TTC549 (cell line): ENCODE results near the gene CCNQ.
"Not testable (repeated sequence)": the region's sequence is repeated elsewhere in the genome, so short reads cannot be mapped to it uniquely, and the experiment has no call there.

ENCODE experiments used
- FAIRE-seq: peaks from 2 replicates; lab custom pipeline; 2012; peaks lifted over from hg19 to GRCh38; lab: Jason Lieb, UNC

The CCNQ gene

GRCh38 chrX:153623310-153624029 is 24.5 kb upstream of the CCNQ start:
- no peak for FAIRE-seq

GRCh38 chrX:153622661-153623309 is 23.8 kb upstream of the CCNQ start:
- FAIRE-seq: no peak

DNA sequence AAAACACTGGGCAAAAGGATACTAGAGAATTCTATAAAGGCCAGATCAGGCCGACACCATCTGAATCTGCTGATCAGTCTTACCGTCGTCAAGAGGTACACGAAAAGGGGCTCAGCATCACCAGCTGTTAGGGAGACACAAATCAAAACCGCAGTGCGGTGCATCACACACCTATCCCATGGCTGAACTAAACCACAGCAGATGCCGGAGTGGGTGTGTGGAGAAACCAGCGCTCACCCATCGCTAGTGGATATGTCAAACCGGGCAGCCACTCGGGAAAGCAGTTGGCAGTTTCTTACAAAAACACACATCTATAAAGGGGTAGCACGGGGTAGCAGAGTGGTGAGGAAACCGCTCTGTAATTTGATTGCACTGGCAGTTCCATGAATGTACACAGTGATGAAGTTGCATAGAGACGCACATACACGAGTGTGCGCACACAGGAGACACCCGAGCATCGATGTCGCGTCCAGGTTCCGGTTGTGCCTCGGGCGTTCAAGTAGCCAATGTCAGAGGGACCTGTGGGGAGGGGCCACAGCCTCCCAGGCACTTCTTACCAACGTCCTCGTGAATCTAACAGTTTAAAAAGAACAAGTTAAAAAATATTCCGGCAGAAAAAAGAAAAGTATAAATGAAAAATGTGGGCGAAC is 23.1 kb upstream of the CCNQ start:
- no peak for FAIRE-seq

- no peak for FAIRE-seq
Measured at GRCh38 chrX:153620576-153620975, 21.6 kb upstream of the CCNQ start.

GRCh38 chrX:153614818-153615217 is 15.9 kb upstream of the CCNQ start:
- no peak for FAIRE-seq

- FAIRE-seq: no peak
Measured at GRCh38 chrX:153612413-153612812, 13.5 kb upstream of the CCNQ start.

- no peak for FAIRE-seq
Measured at GRCh38 chrX:153611298-153612095, 12.6 kb upstream of the CCNQ start.

DNA sequence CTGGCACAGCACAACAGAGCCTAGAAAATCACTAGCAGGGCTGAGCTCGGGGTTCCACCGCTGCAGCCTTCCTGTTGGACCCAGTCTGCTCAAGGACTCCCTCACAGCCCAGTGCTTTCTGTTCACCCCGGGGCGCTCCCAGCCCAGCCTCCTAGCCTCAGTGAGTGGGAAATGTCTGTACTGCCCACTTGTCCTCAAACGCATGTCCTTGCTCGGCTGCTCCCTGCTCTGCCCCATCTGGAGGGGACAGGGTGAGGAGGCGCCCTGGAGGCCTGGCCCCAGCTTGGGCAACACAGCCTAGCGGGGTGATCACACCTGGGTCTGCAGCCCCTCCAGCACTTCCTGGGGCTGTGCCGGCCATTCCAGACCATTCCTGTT is 11.9 kb upstream of the CCNQ start:
- FAIRE-seq: no peak

- FAIRE-seq: no peak
Measured at GRCh38 chrX:153609917-153610835, 11.2 kb upstream of the CCNQ start.

- FAIRE-seq: no peak
Measured at GRCh38 chrX:153608806-153609205, 9.9 kb upstream of the CCNQ start.

- FAIRE-seq: no peak
Measured at GRCh38 chrX:153608376-153608775, 9.4 kb upstream of the CCNQ start.

DNA sequence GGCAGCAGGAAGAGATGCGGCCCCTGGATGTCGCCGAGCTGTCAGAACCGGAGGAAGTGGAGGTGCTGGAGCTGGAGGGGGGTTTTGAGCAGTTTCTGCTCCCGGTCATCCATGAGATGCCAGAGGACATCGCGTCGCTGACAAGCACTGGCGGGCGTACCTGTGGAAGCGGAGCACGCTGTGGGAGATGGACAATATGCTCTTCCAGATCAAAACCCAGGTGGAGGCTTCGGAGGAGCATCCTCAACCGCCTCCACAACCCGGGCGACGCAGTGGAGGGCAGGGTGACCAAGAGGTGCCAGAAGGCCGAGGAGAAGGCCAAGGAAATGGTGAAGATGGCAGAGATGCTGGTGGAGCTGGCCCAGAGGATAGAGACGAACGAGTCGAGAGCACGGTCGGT is 7.6 kb upstream of the CCNQ start:
- no peak for FAIRE-seq

- FAIRE-seq: not testable (repeated sequence)
Measured at GRCh38 chrX:153604666-153605380, 5.9 kb upstream of the CCNQ start.

- no peak for FAIRE-seq
Measured at GRCh38 chrX:153603131-153603656, 4.3 kb upstream of the CCNQ start.

DNA sequence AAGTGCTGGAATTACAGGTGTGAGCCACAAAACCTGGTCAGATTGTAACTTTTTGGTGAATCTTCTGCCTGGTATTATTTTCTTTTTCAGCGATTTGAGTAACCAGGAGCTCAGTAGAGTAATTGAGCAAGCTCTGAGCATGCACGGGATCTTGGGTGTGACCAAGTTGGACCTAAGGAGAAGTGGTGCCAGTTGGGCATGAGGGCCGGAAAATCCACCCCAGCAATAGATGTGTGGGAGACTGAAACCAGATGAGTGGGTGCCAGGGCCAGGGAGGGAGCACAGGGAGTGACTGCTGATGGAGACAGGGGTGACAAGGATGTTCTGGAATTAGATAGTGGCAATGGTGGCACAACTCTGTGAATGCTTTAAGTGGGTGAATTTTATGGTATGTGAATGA is 3.7 kb upstream of the CCNQ start:
- FAIRE-seq: no peak

DNA sequence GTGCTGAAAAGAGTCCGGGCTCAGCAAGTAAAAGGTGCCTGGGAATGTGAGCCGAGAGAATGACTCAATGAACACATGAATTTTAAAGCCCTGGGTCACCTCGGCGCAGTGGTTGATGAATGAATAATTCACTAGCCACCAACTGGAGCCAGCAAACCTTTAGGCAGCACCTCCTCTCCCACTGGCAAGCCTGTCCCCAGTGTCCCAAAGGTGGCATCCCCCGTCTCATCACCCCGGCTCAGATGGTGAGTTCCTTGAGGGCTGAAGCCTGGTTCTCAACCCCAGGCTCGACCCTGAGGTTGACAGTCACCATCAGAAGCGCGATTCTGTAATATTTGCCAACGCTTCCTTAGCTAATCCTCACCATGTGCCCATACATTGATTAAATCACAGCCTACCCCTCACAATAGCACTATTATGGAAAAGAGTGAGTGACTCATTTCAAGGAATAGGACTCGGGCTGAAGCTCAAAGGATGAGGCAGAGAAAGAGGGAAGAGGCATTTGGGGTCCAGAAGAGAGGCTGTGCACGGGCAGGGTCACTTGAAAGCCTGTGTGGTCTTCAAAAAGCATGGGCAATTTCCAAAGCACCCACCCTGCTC is 2.7 kb upstream of the CCNQ start:
- FAIRE-seq: no peak

- FAIRE-seq: no peak
Measured at GRCh38 chrX:153600921-153601320, 2.0 kb upstream of the CCNQ start.

- FAIRE-seq: no peak
Measured at GRCh38 chrX:153600032-153600373, 1.1 kb upstream of the CCNQ start.

DNA sequence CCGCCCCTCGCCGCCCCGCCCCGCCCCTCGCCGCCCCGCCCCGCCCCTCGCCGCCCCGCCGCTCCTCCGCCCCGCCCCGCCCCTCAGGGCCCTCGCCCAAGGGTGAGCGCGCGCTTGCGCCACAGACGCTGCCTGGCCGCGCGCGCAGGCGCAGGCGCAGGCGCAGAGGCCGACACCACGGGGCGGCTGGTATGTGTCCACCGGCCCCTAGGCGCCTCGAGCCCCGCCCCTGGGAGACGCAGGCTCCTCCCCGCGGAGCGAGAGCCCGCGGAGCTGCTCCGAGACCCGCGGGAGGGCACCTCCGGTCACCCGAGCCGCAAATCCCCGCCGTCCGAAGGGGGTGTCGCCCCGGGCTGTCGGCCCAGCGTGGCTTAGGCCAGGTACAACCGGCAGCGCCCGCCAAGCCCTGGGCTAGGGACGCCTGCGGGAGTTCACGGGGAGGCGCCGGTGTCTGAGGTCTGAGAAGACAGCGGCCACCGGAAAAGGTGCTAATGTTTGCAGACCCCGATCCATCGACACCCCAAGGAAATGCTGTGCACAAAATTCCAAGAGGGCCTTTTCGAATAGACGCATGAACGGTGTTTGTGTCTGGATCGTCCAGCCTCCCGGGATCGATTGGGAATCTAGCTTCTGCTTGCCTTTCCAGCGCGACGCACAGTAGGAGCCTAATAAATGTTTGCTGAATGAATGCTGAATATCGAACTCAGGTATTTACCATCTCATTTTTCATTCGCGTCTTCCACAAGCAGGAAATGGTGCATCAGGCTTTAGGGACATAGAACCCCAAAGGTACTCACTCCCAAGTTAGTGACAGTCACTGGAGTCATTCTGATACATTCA is 473 bp upstream of the CCNQ start:
- FAIRE-seq: no peak
